GM21528 (cell line): Measurements from ENCODE around the gene KPTN.

Experiments used
- ATAC-seq: cut with Tn5 transposase; IDR thresholded peaks from one replicate; pipeline ENCODE4 v1.9.1; 2021; ENCODE audit warnings: mild to moderate bottlenecking, moderate library complexity; ENCODE audit not compliant: unreplicated experiment, low FRiP score

KPTN gene

GRCh38 chr19:47471381-47471732 lies 12.7 kb downstream of the KPTN start:
- ATAC-seq: no peak

- no peak for ATAC-seq
These were observed 13.4 kb downstream of the KPTN start for GRCh38 chr19:47470447-47471195.

GRCh38 chr19:47469719-47470118 lies 14.3 kb downstream of the KPTN start:
- ATAC-seq: no peak

GRCh38 chr19:47469363-47469700 lies 14.7 kb downstream of the KPTN start:
- no peak for ATAC-seq

- no peak for ATAC-seq
These were observed 16.1 kb downstream of the KPTN start for GRCh38 chr19:47467914-47468313.

GRCh38 chr19:47465957-47466356 lies 18.1 kb downstream of the KPTN start:
- ATAC-seq: no peak

GRCh38 chr19:47464675-47465419 lies 19.2 kb downstream of the KPTN start:
- no peak for ATAC-seq

GRCh38 chr19:47461876-47462275 lies 22.1 kb downstream of the KPTN start:
- no peak for ATAC-seq

GRCh38 chr19:47459477-47459876 lies 24.5 kb downstream of the KPTN start:
- ATAC-seq: no peak

GRCh38 chr19:47458672-47459071 lies 25.3 kb downstream of the KPTN start:
- no peak for ATAC-seq

GRCh38 chr19:47456721-47457474 lies 27.1 kb downstream of the KPTN start:
- no peak for ATAC-seq

- no peak for ATAC-seq
These were observed 33.5 kb downstream of the KPTN start for GRCh38 chr19:47450478-47450877.

- ATAC-seq: no peak
These were observed 35.7 kb downstream of the KPTN start for GRCh38 chr19:47448360-47448727.

- no peak for ATAC-seq
These were observed 36.3 kb downstream of the KPTN start for GRCh38 chr19:47447470-47448359.

GRCh38 chr19:47446534-47447469 lies 37.2 kb downstream of the KPTN start:
- no peak for ATAC-seq

GRCh38 chr19:47445937-47446402 lies 38.0 kb downstream of the KPTN start:
- no peak for ATAC-seq

GRCh38 chr19:47445527-47445926 lies 38.5 kb downstream of the KPTN start:
- ATAC-seq: no peak

- no peak for ATAC-seq
These were observed 39.6 kb downstream of the KPTN start for GRCh38 chr19:47444388-47444821.

GRCh38 chr19:47443331-47443730 lies 40.7 kb downstream of the KPTN start:
- no peak for ATAC-seq
